Activated CD8-positive, alpha-beta memory T cell treated with anti-CD3 and anti-CD28 coated beads for 48 hours (primary cell): ENCODE data around the gene CMTR1.
A peak's percentile ranks its signal among the peaks of the same experiment; 100 is the strongest.
"Not testable (repeated sequence)": the region's sequence is repeated elsewhere in the genome, so short reads cannot be mapped to it uniquely, and the experiment has no call there.

Source experiments
- DNase-seq, 3 experiments: peaks; one replicate each; pipeline ENCODE4 v3.0.0-alpha.2; 2020; ENCODE audit warnings: low read depth in 2 of 3, low spot score in 2 of 3

Gene CMTR1

DNA sequence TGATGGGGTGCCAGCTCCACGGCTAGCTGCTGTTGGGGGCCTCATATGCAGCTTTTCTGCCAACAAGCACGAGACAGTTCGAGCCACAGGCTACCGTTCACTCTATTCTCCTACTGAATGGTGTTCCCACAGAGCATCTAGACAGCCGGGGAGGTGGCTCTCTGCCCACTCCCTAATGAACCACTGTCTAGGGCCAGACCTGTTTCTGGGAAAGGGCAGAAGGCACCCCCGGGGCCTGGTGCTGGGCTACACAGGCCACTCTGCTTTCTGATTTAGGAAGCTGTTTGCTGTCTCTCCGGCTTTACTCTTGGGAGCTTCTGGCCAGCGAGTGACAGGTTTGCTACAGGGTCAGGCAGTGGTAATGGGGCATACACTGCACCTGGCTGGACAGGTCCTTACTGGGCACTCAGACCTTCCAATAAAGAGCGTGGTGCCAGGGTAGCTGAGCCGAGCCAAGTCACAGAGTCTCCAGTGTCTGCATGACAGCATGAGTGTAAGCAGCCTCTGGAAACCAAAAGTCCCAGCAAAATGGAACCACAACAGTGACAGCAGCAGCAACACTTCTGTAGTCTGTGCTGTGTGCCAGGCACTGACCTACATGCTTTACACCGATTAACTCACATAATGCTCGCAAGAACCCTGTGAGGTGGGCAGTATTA, 58.3 kb downstream of the CMTR1 start:
- DNase-seq, result no peak

DNA sequence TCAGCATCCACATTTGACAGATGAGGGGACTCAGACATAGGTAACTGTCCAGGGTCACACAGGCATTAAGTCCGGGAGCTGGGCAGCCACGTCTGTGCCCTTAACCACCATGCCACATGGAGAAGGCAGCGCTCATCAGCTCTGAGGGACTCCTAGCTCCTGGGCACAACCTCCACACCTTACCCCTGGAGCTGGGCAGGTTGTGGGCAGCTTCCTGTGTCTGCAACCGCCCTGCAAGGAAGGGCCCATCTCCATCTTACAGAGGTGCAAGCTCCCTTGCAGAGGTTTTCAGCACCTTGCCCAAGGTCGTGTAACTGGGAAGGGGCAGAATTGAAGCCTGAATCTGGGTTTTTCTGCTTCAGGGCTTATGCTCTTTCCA, 58.8 kb downstream of the CMTR1 start:
- DNase-seq, result no peak

DNA sequence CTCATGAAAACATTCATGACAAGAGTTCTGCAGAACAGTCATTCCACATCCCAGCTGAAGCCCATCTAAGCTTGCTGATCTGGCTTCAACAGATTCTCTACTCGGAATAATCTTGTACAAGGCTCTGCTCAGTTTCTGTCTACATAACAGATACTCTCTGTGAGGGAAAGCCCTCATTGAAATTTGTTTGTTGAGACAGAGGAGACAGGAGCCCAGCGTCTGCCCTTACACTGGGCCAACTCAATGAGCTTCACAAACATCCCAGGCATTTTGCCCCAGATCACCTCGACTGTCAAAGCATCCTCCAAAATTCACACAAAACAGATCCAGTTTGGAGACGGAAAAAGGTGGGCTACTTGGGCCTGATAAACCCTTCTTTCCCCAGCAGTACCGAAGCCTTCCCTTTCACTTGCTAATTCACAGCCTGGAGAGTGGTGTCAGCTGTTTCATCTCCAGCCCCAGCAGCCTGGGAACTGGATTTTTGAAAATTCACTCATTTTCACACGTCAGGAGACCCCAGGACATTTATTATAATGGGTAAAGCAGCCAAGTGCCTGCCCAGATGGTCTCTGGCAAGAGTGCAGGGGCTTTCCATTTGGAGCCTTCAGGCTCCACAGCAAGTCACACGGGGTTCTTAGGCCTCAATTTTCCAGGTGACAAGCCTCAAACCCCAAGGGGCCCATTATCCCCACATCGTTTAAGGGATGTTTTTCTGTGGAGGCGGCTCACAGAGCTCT, 59.4 kb downstream of the CMTR1 start:
- DNase-seq, result no peak

DNA sequence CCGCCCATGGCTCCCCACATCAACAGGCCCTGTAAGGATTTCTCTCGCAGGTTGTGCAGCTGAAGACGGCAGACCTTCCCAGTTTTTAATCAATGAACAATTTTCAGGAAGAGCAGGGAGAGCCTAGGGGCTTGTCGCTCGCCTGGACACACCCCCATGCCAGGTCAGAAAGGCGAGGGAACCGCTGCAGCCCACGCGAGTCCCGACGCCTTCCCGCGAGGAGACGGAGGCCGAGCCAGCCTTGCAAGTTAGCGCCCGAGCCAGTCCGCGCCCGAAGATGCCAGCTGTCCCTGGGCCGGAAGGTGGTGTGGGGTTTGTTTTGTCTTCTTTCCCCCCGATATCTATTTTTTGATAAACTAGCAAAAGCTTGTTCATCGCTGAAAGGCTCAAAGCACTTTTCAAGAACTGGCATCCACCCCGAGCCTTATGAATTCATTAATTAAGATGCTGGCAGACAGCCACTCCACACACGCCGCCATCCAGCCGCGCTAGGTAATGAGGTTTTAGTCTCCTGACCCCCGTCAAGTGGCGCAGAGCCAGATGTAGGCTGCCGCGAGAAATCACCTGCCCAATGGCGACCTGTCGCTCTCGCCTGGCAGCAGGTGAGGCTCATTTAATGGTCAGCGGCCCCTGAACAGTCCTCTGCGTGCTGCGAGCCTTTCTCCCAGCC, 60.1 kb downstream of the CMTR1 start:
- no peak for DNase-seq

DNA sequence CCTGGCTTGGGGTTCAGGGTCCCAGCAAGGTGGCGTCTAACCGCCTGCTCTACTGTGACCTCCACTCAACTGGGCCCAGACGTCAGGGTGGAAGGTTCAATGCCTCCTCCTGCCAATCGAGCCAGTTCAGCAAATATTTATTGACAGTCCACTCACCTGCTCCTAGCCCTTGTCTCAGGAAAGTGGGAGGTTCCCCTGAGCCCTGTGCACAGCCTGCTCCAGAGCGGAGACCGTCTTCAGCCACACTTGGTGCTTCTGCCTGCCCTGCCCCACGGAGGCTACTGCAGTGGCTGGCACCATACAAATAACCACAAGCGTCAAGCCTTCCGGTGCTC, 60.6 kb downstream of the CMTR1 start:
- DNase-seq, result no peak

DNA sequence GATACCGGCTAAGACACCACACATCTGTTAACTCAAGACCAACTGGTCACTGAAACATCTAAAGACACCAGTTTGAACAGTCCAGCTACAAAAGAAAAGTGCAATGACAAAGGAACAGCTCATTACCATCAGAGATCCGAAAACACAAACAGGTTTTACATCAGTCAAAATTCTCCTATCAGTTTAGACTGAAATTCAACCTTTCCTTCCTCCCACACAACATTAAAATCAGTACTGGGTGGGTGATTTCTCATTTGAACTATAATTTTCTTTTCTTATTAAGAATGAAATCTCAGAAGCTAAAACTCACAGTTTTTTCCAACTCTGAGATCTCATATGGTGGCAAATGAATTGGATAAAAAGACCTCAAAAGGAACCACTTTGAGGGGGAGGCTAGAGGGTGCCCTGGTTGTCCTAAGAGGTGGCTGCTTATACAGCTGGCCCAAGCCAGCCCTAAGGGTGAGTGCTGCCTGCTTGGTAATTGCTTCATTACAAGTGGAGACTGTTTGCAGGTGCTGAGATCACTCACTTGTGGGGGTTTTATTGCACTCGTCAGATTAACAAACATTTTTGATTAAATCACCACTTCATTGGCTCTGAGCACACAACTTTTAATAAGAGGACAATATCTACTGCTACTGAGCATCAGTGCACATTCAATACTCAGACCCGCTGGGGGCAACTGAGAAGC, 62.4 kb downstream of the CMTR1 start:
- no peak for DNase-seq

DNA sequence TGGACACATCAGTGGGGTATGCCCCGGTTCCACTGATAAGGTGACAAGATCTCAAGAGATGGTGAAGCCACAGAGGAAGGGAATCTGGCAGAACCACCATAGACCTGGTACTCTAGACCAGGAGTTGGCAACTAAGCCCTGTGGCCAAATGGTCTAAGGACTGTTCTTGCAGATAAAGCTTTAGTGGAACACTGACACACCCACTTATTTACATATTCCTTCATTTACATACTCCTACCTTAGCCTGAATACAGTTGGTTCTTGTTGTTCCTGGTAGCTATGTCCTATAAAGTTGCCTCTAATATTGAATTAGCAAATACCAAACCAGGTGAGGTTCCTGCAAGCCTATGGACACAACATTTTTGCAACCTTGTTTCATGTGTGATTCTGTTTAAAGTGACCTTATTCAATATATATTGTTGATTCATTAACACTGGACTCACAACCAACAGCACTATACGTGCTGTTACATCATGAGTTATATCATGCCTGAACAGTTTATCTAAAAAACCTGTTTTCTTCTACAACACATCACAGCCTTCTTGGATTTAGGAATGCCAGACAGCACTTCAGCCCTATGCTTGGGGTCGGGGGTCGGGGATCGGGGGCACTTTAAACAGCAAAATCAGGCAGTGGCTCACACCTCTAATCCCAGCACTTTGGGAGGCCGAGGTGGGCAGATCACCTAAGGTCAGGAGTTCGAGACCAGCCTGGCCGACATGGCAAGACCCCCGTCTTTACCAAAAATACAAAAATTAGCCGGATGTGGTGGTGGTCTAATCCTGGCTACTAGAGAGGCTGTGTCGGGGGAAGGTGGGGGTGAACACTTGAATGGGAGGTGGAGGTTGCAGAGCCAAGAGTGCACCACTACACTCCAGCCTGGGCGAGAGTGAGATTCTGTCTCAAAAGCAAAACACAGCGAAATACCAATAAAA, 64.2 kb downstream of the CMTR1 start:
- DNase-seq, result no peak

DNA sequence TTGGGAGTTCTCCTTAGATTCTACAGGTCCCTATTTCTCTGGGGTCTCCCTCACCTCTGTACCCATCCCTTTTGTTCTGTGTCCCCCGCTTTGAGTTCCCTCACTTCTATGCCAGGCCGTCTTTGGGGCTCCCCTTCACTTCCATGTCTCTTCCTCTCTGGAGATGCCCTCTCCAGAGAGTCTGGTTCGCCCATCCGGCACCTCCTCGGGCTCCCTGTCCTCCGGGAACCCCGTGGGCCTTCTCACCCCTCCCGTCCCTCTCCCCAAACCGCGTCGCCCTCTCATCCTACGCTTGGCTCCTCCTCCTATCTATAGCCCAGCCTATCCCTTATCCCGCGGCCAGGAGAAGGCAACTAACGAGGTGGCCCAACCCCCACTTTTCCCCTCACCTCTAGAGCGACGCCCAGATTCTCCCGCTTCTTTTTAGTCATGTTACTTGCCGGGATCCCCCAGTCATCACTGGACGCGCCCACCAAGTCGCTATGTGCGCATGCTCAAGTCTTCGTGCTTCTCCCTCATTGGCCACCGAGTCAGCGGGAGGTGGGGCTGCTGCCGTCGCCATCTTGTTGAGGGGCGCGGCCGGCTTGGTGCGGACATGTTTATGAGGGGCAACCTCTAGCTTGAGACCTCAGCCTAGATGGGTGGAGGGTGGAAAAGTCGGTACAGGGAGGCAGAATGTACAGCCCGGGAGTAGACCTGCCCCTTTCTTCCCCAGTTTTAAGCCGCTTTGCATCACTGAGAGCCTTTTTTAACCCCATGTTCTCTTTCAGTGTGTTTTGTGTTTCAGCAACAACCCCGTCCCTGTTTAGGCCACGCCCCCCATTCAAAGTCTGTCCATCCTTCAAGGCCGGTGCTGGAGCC, 66.6 kb downstream of the CMTR1 start, which contains the start of gene CCDC167:
CCDC167 (minus strand) TSS at position 461 of the 861 bp plus-strand sequence; CDS start at position 431, 30 bp downstream.
- DNase-seq, result peak; percentile 91 to 96 (median 95)

DNA sequence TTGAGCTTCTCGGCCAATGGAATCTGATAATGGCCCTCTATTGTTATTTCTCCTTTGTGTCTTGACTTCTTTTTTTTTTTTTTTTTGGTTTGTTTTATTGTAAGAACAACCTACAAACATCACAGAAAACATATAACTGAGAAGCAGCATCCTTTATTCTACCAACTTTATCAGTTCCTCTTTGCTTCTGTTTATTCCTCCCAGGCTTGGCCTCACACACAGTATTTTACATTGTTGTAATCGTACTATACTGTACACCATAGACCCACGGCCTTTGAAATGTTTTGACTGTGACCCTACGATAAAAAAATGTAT, 67.2 kb downstream of the CMTR1 start:
- no peak for DNase-seq

DNA sequence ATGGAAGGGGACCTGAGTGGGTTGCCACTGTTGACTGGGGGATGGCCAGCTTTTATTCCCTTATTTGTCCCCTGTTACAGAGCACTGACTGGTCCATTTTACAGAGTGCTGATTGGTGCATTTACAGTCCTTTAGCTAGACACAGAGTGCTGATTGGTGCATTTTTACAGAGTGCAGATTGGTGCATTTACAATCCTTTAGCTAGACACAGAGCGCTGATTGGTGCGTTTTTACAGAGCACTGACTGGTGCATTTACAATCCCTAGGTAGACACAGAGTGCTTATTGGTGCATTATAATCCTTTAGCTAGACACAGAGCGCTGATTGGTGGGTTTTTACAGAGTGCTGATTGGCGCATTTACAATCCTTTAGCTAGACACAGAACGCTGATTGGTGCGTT, 67.9 kb downstream of the CMTR1 start:
- DNase-seq, result not testable (repeated sequence)

DNA sequence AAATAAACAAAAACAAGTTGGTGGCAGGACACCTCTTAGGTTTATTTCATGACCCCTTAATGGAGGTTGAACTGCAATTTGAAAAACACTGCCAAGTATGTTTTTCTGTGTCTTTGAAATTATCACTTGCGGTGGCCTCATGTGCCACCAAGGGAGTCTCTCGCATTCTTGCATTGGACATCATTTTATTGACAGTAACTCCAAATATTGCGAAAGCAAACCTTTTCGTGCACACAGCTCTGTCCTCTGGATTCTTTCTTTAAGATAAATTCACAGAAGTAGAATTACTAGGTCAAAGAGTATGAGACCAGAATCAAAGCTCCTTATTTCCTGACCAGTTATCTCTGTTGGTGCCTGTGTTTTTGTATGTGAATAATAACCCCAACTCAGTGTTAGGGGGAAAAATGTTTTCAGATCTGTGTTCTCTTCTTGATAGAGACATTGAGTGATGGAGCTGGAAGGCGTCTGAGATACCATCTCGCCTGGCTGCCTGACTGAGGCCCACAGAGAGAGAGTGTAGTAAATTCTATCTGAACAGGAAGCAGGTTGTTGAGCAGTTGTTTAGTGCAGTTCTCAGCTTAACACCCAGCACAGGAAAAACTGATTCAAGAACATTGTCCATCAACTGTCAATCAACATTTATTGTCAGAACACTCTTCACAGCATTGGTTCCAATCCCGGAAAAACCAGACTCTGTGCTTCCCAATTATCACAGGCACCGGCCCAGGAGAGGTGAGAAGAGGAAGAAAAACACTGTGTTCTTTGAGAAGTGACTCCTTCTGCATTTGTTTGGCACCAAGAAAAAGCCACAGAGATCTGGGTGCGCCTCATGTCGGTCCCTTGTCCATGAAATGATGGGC, 68.8 kb downstream of the CMTR1 start:
- no peak for DNase-seq

DNA sequence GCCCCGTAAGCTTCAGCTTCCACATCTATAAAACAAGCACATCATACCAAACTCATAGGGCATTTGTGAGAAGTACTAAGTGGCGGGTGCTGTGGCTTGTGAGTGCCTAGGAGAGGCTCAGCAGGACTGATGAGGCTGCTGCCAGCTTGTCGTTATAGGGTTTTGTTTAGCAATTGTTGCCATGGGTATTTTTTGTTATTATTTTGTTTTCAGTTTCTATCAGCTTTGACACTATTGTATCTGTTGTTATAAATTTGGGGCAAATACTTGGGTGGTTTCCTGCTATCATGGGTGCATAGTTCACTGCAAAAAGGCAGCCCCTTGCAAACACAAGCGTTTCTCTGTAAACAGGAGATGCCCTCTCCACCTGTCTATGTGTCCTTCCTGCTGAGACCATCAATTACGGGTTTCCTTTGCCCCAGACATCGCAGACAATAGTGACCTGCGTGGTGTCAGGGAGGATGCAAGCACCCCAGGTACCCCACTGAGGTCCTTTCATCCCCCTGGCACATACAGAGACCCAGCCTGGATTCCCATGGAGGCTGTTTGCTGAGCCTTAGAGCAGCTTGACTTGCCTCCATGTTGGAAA, 69.8 kb downstream of the CMTR1 start:
- DNase-seq, result no peak

DNA sequence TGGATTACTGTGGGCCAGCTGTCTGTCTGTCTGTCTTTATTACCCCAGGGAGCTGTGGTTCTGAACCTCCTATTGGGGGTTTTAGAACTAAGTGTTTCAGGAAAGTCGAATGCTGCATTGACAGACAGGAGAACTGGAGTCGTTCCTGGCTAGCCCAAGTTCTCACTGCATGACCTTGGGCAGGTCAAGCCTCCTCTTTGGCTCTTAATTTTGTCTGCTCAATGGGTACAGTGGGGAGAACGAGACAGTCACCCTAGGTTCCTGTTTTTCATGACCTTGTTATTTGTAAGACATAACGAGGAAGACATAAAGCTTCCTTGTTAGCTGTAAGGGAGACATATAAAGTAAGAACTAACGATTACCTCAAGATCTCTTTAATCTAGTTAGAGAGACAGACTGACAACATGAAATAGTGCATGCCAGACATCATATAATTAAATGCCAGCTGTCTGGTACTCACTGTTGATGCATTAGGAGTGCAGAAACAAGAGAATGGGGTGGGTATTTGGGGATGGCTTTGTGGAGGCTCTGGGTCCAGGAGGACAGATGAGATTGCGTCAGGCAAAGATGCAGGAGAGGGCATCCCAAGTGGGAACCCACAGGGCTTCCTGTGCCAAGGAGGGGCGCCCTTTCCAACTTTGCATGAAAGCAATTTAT, 70.4 kb downstream of the CMTR1 start:
- DNase-seq, result no peak

DNA sequence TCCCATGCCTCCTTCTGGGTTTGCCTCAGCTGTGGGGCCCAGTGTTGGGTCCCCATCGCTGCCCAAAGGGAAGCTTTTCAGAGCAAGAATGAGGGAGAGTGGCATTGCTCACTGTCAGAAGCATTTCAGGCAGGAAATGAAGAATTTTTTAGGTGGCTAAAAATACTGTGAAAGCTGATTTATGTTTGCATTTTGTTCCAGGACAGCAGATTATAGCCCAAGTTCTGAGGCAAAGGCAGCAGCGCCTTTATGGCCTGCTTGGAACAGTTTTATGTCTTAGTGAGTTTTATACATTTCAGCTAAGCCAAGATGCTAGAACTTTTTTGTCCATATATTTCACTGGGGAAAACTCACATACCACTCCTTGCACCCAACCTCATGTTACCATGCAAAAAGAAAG, 71.0 kb downstream of the CMTR1 start:
- DNase-seq, result no peak

DNA sequence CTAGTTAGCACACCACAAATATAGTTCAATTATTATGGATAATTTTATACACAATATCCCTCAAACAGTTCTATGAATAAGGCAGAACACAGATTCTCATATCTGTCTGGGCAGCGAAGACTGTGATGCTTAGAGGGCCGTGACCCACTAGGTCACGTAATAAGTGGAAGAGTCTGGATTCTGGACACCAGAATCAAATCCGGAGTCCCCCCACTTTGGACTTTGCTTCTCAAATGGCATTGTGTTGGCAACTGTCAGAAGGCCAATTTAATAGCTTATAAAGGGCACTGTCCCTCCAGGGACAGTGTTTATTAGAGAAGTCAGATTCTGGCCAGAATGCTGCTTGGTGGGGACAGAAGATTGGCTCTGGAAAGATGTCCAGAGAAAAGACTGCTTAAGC, 73.5 kb downstream of the CMTR1 start:
- no peak for DNase-seq

DNA sequence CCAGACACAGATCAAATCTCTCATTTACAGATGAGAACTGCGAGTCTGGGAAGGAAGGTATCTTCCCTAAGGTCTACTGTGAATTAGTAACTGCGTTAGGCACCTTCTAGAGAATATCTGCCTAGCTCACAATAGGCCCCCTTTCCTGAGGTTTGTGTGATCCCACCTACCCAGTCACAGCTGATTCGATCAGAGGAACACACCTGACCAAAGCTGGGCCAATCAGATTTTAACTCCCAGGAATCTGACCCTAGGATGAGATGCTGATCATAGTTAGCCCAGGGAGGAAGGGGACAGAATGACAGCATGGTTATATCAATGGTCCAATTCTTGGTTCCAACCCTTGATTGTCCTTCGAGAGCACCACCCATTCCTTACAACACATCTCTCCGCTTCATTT, 74.1 kb downstream of the CMTR1 start:
- no peak for DNase-seq

DNA sequence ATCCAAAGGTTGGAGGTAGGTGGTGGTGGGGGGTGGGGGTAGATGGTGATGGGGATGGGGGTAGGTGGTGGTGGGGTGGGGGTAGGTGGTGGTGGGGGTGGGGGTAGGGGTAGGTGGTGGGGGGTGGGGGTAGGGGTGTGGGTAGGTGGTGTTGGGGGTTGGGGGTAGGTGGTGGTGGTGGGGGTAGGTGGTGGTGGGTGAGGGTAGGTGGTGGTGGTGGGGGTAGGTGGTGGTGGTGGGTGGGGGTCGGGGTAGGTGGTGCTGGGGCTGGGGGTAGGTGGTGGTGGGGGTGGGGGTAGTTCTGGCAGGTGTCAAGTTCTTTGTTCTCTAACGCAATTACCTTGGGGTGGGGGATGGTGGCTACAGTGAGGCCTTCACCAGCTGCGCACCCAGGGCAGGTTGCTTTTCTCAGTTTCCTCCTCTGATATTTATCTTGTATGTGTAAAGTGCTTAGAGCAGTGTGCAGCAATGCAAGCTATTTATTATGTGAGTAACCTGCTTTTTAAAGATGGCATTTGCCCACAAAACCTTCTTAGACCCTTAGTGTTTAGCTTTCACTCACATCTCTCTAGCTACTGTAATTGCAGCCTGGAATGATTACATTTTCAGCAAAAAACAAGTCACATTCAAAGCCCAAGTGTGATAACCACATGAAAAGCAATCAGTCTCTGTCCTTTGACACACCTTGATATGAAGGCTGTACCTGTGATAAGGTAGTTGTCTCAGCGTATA, 74.8 kb downstream of the CMTR1 start:
- DNase-seq, result no peak
